Measurements from ENCODE around the gene RASL10B. TPM values are rescaled to one million over a fixed set of nuclear protein-coding genes. Genes with fewer than 3 reads are reported as not detected.

Gene RASL10B
- 0.91 and 1.4 TPM in 2 replicates for total RNA-seq

DNA sequence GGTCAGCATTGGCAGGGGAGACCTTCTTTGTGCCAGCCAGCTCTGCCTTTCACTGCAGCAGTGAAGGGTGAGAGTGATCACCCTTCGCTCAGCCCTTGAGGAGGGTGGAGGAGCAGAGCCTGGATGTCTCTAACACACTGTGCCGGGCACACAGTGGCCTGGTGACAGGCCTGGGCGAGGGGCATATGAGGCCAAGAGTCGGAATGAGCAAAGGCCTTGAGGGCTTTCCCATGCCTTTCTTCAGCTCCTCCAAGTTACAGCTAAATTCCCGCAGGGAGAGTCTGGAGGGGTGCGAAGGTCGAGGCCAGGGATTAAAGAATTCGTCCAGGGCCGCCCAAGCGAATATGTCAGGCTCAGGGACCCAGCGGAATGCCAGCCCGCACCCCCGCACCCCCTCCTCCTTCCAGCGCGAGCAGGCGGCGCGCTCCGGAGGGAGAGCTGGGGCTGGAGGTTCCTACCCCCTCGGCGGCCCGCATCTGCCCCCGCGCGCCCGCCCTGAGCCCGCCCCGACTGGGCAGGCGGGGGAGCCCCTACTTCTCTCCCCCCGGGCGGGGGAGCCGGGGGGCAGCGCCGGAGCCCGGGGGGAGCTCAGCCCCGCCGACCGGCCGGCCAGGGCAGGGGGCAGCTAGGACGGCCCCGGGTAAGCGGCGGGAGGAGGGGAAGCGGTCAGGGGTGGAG is at the start of gene RASL10B:
Gene RASL10B (plus strand): TSS at position 401 of the 678 bp plus-strand sequence. CDS start 3,546 bp downstream, outside the sequence.

DNA sequence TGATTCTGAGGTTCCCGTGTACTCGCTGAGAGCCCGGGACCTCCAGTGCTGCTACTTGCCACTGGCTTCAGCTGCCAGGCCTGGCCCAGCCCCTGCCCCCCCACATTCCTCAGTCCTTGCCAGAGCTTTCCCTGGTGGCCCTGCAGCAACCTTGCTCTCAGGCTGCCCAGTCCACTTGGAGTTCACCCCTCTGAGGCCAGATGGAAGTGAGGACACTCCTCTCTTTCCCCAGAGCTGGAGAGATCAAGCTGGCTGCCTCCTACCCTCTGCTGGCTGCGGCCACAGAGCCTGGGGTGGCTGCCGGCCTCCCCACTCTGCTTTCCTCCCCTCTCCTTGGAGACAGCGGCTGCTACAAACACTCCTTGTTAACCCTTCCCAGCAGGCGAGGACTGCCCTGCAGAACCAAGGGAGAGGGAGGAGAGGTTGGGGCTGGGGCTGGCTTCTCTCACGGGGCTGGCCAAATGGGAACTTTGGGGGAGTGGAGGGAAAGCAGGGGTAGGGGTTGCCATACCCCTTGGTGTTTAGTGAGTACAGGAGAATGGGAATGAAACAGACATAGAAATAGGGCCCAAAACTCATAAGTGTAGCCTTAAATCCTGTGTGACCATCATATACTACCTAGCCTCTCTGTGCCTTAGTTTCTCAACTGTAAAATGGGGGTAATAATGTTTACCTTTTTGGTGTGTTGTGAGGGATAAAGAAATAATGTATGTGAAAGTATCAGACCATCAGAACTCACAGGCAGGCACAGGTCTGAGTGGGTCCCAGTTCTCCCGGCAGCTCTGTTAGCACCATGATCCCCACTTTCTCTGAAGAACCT is 21.7 kb downstream of the RASL10B start, which contains the start of gene GAS2L2:
Gene GAS2L2 (minus strand): TSS at position 295 of the 820 bp plus-strand sequence. CDS start 389 bp downstream, outside the sequence.

GRCh38 chr17:35760587-35760986 is 29.1 kb downstream of the RASL10B start, which contains the start of gene C17orf50:
Gene C17orf50, plus strand, starts transcription at chr17:35760887. Its CDS starts 55 bp downstream, at chr17:35760942.

Other genes with a start within 250 kb of the RASL10B start
- 0.11 TPM in 1 of 2 replicates, not detected in the other for gene SLFN12L, start 194.0 kb upstream of the RASL10B start, total RNA-seq
- gene SLFN14, start 170.8 kb upstream of the RASL10B start, total RNA-seq = not detected in 2 replicates
- 9.8 and 10.6 TPM in 2 replicates for gene PEX12, start 153.1 kb upstream of the RASL10B start, total RNA-seq
- 155 and 168 TPM in 2 replicates for gene AP2B1, start 144.3 kb upstream of the RASL10B start, total RNA-seq
- gene GAS2L2, start 21.6 kb downstream of the RASL10B start, total RNA-seq = under 0.01 TPM in 1 of 2 replicates, not detected in the other
- not detected in 2 replicates for gene C17orf50, start 29.2 kb downstream of the RASL10B start, total RNA-seq
- 0.26 and 1.2 TPM in 2 replicates for gene MMP28, start 64.0 kb downstream of the RASL10B start, total RNA-seq
- 50.0 and 52.3 TPM in 2 replicates for gene TAF15, start 77.8 kb downstream of the RASL10B start, total RNA-seq
- not detected in 2 replicates for gene HEATR9, start 137.3 kb downstream of the RASL10B start, total RNA-seq
- gene CCL5, start 148.7 kb downstream of the RASL10B start, total RNA-seq = 0.13 and 0.43 TPM in 2 replicates
- 0.32 TPM in 1 of 2 replicates, not detected in the other for gene RDM1, start 199.1 kb downstream of the RASL10B start, total RNA-seq
- gene LYZL6, start 212.1 kb downstream of the RASL10B start, total RNA-seq = not detected in 2 replicates
- gene CCL16, start 249.9 kb downstream of the RASL10B start, total RNA-seq = not detected in 2 replicates